T47D (cell line): ENCODE data around the gene CFAP97.
A peak's percentile ranks its signal among the peaks of the same experiment; 100 is the strongest.
"Not testable (repeated sequence)": the region's sequence is repeated elsewhere in the genome, so short reads cannot be mapped to it uniquely, and the experiment has no call there.

Experiments used
- DNase-seq, 2 experiments: peaks; one replicate each; pipeline versions ENCODE4 v3.0.0 to v3.0.0-alpha.2; 2011 to 2012; ENCODE audit warnings: low read depth in 1 of 2, low spot score in 1 of 2
- JUND ChIP-seq: IDR thresholded peaks from 2 replicates; pipeline ENCODE4 v1.6.1; 2012; ENCODE audit warnings: low read depth
- in situ Hi-C: cut with HindIII; loops from 2 replicates; pipeline ENCODE4 v1.10.0; 2016; ENCODE audit warnings: low sequenced_read_pairs, low pct_unique_long_range_greater_than_20kb

The CFAP97 gene

DNA sequence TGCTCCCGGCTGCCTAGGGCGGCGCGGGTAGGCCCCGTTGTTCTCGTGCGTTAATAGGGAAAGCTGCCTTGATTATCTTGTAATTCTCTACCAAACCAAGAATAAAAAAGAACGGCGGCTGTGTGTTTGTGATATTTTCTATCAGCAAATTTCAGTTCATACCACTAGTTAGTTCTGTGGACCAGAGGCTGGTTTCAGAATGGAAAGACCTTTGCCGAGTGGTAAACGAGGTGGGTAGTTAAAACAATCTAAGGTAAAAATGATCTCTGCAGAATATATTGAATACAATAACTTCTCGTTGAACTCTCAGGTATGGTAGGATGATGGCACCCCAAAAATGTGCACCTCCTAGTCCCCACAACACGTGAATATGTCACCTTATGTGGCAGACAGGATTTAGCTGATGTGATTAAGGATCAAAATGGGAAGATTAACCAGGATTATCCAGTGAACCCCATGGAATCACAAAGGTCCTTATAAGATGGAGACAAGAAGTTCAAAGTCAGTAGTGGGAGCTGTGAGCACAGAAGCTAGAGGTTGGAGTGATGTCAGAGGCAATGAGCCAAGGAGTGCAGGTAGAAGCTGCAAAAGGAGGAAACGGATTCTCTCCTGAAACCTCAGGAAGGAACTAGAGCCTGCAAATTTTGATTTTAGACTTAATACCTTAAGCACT lies 574 bp upstream of the CFAP97 start:
- peak in 1 of 2 experiments; percentile 47 for DNase-seq
- in situ Hi-C loops = no loop called here
- no peak for TF ChIP-seq JUND

GRCh38 chr4:185202984-185203485 lies 765 bp downstream of the CFAP97 start:
- TF ChIP-seq JUND = no peak
- in situ Hi-C loops = no loop called here
- DNase-seq = no peak

DNA sequence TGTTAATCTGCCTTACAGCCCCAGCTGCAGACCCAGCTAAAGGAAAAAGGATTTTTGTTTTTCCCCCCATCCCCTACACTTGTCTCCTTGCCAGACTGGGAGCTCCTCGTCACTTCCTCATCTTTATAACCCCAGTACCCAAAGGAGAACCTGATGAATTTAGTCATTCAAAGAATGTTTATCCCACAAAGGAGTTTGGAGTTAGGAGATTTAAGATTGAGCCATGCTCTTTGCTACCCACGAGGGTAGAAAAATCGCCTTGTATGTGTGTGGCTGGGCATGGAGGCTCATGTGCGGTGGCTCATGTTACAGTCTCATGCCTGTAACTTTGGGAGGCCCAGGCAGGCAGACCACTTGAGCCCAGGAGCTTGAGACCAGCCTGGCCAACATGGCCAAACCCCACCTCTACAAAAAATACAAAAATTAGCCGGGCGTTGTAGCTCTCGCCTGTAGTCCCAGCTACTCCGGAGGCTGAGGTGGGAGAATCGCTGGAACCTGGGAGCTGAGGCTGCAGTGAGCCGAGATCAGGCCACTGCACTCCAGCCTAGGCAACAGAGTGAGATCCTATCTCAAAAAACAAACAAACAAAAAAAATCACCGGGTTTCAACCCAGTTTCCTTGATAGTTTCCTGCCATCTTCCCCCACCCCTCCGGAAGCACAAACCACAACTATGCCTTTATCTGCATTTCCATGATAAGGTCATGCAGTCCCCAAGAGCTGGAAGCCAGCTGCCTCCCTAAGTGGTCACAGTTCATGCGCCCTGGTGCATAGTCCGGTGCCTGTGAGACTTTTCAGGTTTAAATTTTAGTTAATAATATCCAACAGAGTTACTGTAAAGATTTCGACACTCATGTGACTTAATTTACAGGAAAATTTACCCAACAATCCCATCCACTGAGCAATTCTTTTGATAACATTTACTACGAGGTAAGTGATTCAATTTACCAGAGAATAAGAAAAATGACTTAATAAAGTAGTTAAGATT lies 1.5 kb downstream of the CFAP97 start:
- no peak for DNase-seq
- in situ Hi-C loops = no loop called here
- TF ChIP-seq JUND = no peak

- DNase-seq, in situ Hi-C loops: not testable (repeated sequence)
Observed at GRCh38 chr4:185198189-185198588, 5.6 kb downstream of the CFAP97 start.

GRCh38 chr4:185196437-185196836 lies 7.4 kb downstream of the CFAP97 start:
- in situ Hi-C loops = no loop called here
- DNase-seq = no peak
- TF ChIP-seq JUND = no peak

DNA sequence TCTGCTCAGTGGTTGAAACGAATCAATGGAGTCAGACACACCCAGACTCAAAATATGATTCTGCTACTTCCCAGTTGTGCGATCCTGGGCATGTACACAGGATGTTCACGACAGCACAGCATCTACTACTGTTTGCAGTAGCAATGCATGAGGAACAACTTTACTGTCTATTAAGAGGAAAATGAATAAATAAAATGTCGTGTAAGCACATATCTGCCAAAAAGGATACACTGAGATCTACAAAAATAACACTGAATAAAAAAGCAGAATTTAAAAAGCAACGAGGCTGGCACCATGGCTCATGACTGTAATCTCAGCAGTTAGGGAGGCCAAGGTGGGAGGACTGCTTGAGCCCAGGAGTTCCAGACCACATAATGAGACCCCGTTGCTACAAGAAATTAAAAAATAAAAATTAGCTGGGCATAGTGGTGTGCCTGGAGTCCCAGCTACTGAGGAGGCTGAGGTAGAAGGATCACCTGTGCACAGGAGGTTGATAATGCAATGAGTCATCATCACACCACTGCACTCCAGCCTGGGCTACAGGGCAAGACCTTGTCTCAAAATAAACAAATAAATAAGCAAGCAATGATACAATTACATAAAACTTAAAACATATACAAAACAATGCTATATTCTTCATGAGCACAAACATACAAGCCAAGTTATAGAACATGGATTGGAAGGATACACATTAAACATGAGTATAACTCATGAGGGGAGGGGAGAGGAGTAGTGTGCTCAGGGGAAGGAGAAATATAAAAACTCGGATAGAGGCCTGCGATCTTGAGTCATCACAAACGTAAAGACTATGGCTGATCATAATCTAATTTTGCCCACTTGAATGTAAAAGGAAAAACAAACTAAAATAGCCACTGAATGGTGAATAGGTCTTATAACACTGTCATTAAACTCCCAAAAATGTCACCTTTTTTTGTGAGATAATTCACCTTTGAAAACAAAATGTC lies 8.6 kb downstream of the CFAP97 start:
- TF ChIP-seq JUND = no peak
- no peak for DNase-seq
- in situ Hi-C loops = no loop called here

- DNase-seq = no peak
- no peak for TF ChIP-seq JUND
- in situ Hi-C loops = no loop called here
Observed at GRCh38 chr4:185192059-185192458, 11.7 kb downstream of the CFAP97 start.

- in situ Hi-C loops = no loop called here
- TF ChIP-seq JUND = no peak
- DNase-seq = no peak
Observed at GRCh38 chr4:185190306-185190856, 13.4 kb downstream of the CFAP97 start.

DNA sequence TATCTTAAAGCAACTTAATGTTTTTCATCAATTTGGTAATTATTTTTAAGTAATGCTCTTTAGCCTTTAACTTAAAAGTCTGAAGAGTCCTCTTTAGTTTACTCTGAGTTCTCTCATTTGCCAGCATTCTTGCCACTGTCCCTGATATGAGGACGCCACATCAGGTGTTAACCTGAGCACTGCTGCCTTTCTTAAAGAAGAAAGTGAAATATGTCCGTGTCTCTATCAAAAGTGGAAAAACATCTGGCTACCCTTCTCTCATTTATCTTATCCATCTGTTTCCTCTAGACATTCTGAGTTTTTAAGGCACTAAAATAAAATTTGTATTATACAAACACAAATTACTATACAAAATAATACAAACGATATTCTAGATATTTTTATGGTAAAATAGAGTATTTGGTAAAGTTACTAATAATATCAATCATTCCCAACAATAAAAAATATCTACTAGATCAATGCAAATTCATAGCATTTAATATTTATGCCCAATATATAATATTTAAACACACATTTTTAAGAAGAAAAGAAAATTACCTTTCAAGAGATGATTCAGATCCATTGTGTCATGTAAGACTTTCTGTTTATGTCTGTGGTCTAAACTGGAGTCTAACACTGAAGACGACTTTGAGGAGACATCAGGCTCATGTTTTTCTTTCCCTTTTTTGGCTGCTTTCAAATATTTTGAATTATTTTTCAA lies 14.0 kb downstream of the CFAP97 start:
- in situ Hi-C loops = no loop called here
- no peak for DNase-seq
- TF ChIP-seq JUND = no peak

DNA sequence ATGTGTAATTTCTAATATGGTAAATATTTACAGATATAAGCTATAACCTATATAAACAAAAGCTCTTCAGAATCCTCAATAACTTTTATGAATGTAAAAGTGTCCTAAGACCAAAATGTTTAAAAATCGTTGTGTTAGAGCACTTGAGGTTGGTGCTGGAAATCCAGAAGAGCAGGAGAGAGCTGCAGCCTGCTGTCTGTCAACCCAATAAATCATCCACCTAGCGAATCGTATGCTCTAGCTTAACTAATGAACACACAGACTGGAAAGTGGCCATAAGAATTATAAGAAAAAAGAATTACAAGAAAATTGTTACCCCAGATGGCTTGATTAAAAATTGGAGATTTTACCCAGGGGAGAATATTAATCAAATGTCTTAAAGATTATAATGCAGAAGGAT lies 17.0 kb downstream of the CFAP97 start:
- no peak for DNase-seq
- in situ Hi-C loops = no loop called here
- TF ChIP-seq JUND = no peak

DNA sequence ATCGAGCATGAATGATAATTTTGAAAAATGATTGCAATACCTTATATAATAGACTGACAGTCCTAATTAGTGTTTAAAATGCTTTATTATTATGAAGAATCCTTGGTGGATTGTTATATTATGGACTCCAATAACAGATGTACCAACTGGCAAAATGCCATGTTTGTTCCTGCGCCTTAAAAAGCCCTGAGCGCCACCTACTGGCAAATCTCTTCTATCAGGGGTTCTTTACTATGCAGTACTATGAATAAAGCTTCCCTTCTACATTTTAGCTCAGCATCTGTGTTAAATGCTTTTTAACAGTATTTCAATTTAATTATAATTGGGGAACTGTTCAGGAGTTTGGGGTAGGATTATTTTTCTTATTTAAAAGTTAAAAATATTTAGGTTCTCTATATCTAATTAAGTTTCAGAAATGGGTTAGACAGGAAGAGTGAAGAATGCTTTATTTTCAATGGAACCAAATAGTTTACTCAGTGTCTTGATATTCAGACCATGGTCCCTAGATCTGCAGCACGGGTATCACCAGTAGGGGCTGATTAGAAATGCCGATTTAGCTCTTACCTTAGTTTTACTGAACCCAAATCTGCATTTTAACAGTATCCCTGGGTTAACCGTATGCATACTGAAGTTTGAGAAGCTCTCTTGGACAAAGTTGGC lies 20.0 kb downstream of the CFAP97 start:
- TF ChIP-seq JUND = no peak
- in situ Hi-C loops = no loop called here
- peak; percentile 16 to 86 for DNase-seq
